Neutrophil (primary cell): ENCODE results near the gene DLK1.

Experiments used
- H3K27ac ChIP-seq: fragments of 200-600 bp; sonication (generic); 2 replicates; pipeline ENCODE4 v1.5.1; 2016; ENCODE audit warnings: mild to moderate bottlenecking, moderate library complexity
- H3K27me3 ChIP-seq: fragments of 200-600 bp; sonication (generic); 2 replicates; pipeline ENCODE4 v1.6.0; 2016; ENCODE audit warnings: mild to moderate bottlenecking
- H3K36me3 ChIP-seq: fragments of 200-600 bp; sonication (generic); 2 replicates; pipeline ENCODE4 v1.5.1; 2017
- H3K4me1 ChIP-seq, 2 experiments: fragments of 200-600 bp in 1 of 2; sonication (generic) in 1 of 2; 1 replicate in 1 of 2; 2 replicates in 1 of 2; pipeline versions ENCODE4 v1.5.1 to v1.6.1; 2013 to 2016; ENCODE audit warnings: low read depth in 1 of 2, low read length in 1 of 2, mild to moderate bottlenecking in 1 of 2, moderate library complexity in 1 of 2; ENCODE audit not compliant: control insufficient read depth in 1 of 2, insufficient read depth in 1 of 2
- H3K4me3 ChIP-seq, 2 experiments: fragments of 200-600 bp in 1 of 2; sonication (generic) in 1 of 2; 1 replicate in 1 of 2; 2 replicates in 1 of 2; pipeline ENCODE4 v1.5.1; 2013 to 2016; ENCODE audit warnings: low read depth in 1 of 2, low read length in 1 of 2, mild to moderate bottlenecking in 1 of 2, moderate library complexity in 1 of 2
- H3K9me3 ChIP-seq: fragments of 200-600 bp; sonication (generic); 2 replicates; pipeline ENCODE4 v1.5.1; 2016
- TF ChIP-seq, protein P1 (sequence below): fragments of 200-600 bp; sonication (generic); IDR thresholded peaks from 2 replicates; pipeline ENCODE4 v1.5.1; 2016; ENCODE audit warnings: antibody characterized with exemption

The DLK1 gene

GRCh38 chr14:100698066-100698465 lies 28.6 kb upstream of the DLK1 start:
- Histone ChIP-seq H3K36me3 (no peaks in the 10 kb centered on the region), H3K9me3 (no peaks in the 10 kb centered on the region), H3K4me1 (no peaks in the 10 kb centered on the region), H3K27ac (no peak overlapping the region), H3K4me3 (no peak overlapping the region), H3K27me3 (no peaks in the 10 kb centered on the region)
- TF ChIP-seq, protein P1, sequence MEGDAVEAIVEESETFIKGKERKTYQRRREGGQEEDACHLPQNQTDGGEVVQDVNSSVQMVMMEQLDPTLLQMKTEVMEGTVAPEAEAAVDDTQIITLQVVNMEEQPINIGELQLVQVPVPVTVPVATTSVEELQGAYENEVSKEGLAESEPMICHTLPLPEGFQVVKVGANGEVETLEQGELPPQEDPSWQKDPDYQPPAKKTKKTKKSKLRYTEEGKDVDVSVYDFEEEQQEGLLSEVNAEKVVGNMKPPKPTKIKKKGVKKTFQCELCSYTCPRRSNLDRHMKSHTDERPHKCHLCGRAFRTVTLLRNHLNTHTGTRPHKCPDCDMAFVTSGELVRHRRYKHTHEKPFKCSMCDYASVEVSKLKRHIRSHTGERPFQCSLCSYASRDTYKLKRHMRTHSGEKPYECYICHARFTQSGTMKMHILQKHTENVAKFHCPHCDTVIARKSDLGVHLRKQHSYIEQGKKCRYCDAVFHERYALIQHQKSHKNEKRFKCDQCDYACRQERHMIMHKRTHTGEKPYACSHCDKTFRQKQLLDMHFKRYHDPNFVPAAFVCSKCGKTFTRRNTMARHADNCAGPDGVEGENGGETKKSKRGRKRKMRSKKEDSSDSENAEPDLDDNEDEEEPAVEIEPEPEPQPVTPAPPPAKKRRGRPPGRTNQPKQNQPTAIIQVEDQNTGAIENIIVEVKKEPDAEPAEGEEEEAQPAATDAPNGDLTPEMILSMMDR = no peak

DNA sequence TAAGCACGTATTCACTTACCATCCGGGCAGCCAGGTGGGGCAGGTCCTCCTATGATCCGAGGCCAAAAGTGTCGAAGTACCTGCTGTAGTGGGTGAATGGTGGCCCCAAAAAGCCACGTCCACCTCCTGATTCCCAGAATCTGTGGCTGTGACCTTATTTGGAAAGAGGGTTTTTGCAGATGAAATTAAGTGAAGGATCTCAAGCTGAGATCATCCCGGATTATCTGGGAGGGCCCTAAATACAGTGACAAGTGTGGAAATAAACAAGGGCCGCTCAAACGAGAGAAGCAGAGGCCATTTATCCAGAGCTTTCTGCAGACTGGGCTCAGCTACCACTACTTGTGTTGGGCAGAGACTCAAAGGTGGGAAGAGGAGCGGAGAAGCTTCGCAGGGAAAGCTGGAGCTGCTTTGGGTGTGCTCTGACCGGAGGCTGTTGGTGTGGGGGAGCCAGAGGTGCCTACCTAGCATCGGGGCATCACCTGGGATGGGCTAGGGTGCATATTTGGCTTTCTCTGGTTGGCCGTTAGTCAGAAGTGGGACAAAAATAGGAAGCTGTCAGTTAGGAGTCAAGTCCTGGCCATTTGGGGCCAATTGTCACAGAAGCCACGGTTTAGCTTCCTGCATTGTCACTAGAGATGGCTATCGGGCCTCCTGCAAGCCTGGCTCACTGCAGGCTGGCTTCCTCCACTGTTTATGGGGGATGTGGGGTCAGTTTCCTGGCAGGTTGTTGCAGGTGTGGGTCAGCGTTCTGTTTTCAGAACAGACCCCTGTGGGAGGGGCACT lies 27.8 kb upstream of the DLK1 start:
- Histone ChIP-seq H3K4me1 (no peaks in the 10 kb centered on the region), H3K9me3 (no peaks in the 10 kb centered on the region), H3K27ac (no peak overlapping the region), H3K36me3 (no peaks in the 10 kb centered on the region), H3K27me3 (no peaks in the 10 kb centered on the region), H3K4me3 (no peak overlapping the region)
- TF ChIP-seq, protein P1 = no peak

GRCh38 chr14:100701314-100701713 lies 25.4 kb upstream of the DLK1 start:
- H3K9me3 ChIP-seq = no peaks in the 10 kb centered on the region
- H3K4me1 ChIP-seq = peaks cover under 1 to 3% of the 10 kb centered on the region in 2 experiments
- H3K4me3 ChIP-seq = no peak overlapping the region
- H3K27me3 ChIP-seq = no peaks in the 10 kb centered on the region
- H3K36me3 ChIP-seq = no peaks in the 10 kb centered on the region
- TF ChIP-seq, protein P1 = no peak
- no peak overlapping the region for H3K27ac ChIP-seq

DNA sequence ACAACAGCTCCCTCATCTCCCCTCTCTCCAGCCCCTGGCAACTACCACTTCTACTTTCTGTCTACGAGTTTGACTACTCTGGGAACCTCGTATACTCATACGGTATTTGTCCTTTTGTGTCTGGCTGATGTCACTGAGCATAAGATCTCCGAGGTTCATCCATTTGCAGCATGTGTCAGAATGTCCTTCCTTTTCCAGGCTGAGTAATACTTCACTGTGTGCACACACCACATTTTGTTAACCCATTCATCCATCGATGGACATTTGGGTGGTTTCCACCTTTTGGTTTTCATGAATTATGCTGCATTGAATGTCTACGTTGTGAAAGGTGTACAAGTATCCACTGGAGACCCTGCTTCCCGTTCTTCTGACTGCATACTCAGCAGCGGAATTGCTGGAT lies 24.1 kb upstream of the DLK1 start:
- TF ChIP-seq, protein P1 = no peak
- Histone ChIP-seq H3K27me3 (no peaks in the 10 kb centered on the region), H3K36me3 (no peaks in the 10 kb centered on the region), H3K4me1 (peaks cover 4 to 11% of the 10 kb centered on the region in 2 experiments), H3K27ac (no peak overlapping the region), H3K9me3 (no peaks in the 10 kb centered on the region), H3K4me3 (no peak overlapping the region)

- Histone ChIP-seq H3K27ac (no peak overlapping the region), H3K36me3 (no peaks in the 10 kb centered on the region), H3K9me3 (no peaks in the 10 kb centered on the region), H3K27me3 (no peaks in the 10 kb centered on the region), H3K4me3 (no peak overlapping the region), H3K4me1 (peaks cover 4 to 11% of the 10 kb centered on the region in 2 experiments)
- TF ChIP-seq, protein P1 = no peak
Measured at GRCh38 chr14:100703386-100704220, 23.1 kb upstream of the DLK1 start.
